Stimulated activated naive B cell treated with anti-CD40 and anti-IgM and Interleukin-4, amounts not matched to agents 10 μg/mL and 1 μg/mL and 100 μg/mL, for 72 hours (primary cell): ENCODE measurements around the gene BCL6B.

Experiments used
- ATAC-seq, 2 donors: fragments of 150-1000 bp; cut with Tn5 transposase; replicated peaks; 2 replicates each; pipeline ENCODE4 v1.10.0; 2021; ENCODE audit warnings: moderate library complexity in 1 of 2
- DNase-seq: peaks from one replicate; pipeline ENCODE4 v3.0.0; 2021
- H3K27ac Mint-ChIP-seq: one replicate; pipeline ENCODE4 v1.8.0; 2022; ENCODE audit warnings: mild to moderate bottlenecking, mixed read lengths
- H3K27me3 Mint-ChIP-seq, 2 donors: one replicate each; pipeline ENCODE4 v1.8.0; 2022; ENCODE audit warnings: mixed read lengths in 2 of 2
- H3K36me3 Mint-ChIP-seq, 2 donors: one replicate each; pipeline ENCODE4 v1.8.0; 2022; ENCODE audit warnings: mixed read lengths in 2 of 2, mild to moderate bottlenecking in 1 of 2
- H3K4me1 Mint-ChIP-seq, 2 donors: one replicate each; pipeline ENCODE4 v1.8.0; 2022; ENCODE audit warnings: mixed read lengths in 2 of 2, mild to moderate bottlenecking in 1 of 2
- H3K4me3 Mint-ChIP-seq, 2 donors: one replicate each; pipeline ENCODE4 v1.8.0; 2022; ENCODE audit warnings: mild to moderate bottlenecking in 2 of 2, mixed read lengths in 2 of 2, moderate library complexity in 1 of 2
- H3K9me3 Mint-ChIP-seq, 2 donors: one replicate each; pipeline ENCODE4 v1.8.0; 2022; ENCODE audit warnings: mixed read lengths in 2 of 2, mild to moderate bottlenecking in 1 of 2

BCL6B gene

DNA sequence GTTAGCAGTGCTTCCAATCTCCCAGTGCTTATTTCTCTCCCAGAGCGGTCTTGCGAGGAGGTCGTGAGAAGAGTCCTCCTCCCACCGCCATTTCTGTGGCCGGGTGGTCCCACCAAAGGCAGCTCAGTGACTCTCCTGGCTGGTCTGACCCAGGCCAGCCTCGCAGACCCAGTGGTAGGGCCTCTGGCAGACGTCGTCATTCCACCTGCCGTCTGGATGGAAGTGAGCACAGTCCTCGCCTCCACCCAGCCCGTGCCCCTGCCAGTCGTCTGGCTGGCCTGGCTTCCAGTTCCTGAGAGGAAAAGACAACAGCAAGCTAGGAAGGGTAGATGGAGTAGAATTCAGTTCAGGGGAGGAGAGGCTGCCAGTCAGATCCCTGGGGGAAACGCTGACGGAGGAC lies 52.1 kb downstream of the BCL6B start:
- no peak for DNase-seq
- Mint-ChIP-seq H3K27ac (no peak overlapping the region), H3K36me3 (no peaks in the 10 kb centered on the region), H3K4me1 (peaks cover 13 to 18% of the 10 kb centered on the region in 2 donors), H3K9me3 (peaks cover 0 to 2% of the 10 kb centered on the region in 2 donors), H3K27me3 (peaks cover 6 to 37% of the 10 kb centered on the region in 2 donors), H3K4me3 (no peak overlapping the region)
- no peak for ATAC-seq

DNA sequence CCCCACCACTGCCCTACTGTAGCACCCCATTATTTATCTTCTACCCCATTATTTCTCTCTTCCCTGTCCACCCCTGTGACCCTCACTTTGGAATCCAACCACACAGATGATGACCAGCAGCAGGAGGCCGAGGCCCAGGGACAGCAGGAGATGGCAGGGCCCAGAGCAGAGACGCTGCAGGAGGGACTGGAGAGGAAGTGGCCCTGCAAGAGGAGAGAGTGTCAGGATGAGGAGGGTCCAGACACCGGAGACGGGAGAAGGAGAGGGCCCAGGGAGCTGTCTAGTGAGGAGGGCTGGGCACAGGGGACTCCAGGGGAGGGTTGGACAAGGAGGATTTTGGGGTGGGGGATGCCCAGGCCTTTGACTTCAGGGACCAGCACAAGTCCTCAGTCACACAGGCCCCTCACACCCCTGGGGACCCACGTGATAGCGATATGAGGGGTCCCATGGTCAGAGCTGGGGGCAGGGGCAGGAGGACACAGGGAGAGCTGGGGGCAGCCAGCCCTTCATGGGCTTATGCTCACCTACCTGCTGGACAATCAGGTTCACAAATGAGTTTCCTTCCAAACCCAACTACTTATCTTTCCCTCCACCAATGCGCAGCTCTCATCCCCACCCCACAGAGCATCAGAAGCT lies 55.2 kb downstream of the BCL6B start:
- H3K27me3 Mint-ChIP-seq: peaks cover 18 to 47% of the 10 kb centered on the region in 2 donors
- no peak overlapping the region for H3K27ac Mint-ChIP-seq
- H3K4me3 Mint-ChIP-seq: no peak overlapping the region
- H3K9me3 Mint-ChIP-seq: peaks cover 0 to 2% of the 10 kb centered on the region in 2 donors
- H3K36me3 Mint-ChIP-seq: peaks cover 0 to 2% of the 10 kb centered on the region in 2 donors
- H3K4me1 Mint-ChIP-seq: peaks cover 9 to 11% of the 10 kb centered on the region in 2 donors
- no peak for ATAC-seq
- no peak for DNase-seq

DNA sequence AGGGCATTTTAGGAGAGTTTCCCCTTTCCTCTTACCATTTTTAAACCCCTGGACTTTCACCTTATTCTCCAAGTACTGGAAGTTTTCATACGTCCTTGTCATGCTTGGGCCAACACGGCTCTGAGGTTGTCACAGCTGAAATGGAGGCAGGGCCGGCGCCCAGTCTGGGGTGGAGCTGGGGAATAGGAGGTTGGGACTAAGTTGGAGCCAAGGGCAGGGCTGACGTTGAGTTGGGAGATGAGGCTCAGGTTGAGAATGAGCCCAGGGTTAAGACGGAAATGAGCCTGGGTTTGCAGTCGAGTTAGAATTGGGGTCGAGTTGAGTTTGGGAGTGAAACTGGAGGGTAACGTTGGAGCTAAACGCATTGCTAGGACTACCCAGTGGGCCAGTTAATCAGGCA lies 55.9 kb downstream of the BCL6B start:
- Mint-ChIP-seq H3K27ac (no peak overlapping the region), H3K4me1 (peaks cover 9 to 11% of the 10 kb centered on the region in 2 donors)
- no peak for DNase-seq

More for the DNA sequence above, 55.9 kb downstream of the BCL6B start:
- no peak for ATAC-seq
- Mint-ChIP-seq H3K27me3 (peaks cover 23 to 52% of the 10 kb centered on the region in 2 donors), H3K4me3 (no peak overlapping the region), H3K9me3 (peaks cover 0 to 2% of the 10 kb centered on the region in 2 donors), H3K36me3 (peaks cover 0 to 2% of the 10 kb centered on the region in 2 donors)
